HepG2 (cell line): Measurements from ENCODE around the gene CARD19. TPM values are rescaled to one million over a fixed set of nuclear protein-coding genes. Genes with fewer than 3 reads are reported as not detected.
A peak's percentile ranks its signal among the peaks of the same experiment; 100 is the strongest.

Source experiments
- AGO2 ChIP-seq: fragments of 200-400 bp; formaldehyde crosslinking; optimal IDR thresholded peaks from 2 replicates; pipeline ENCODE3; 2017; ENCODE audit warnings: mild to moderate bottlenecking, low read depth, low read length, moderate library complexity
- BCL3 ChIP-seq: sonication (generic); formaldehyde crosslinking; IDR thresholded peaks from 2 replicates; pipeline ENCODE4 v1.5.1; 2020; ENCODE audit warnings: mild to moderate bottlenecking, missing genetic modification reagents, moderate library complexity
- DRAP1 ChIP-seq: IDR thresholded peaks from 2 replicates; pipeline ENCODE4 v1.6.1; 2016; ENCODE audit warnings: missing genetic modification reagents, missing compliant biosample characterization
- KDM6A ChIP-seq: IDR thresholded peaks from 2 replicates; pipeline ENCODE4 v1.6.1; 2016; ENCODE audit warnings: low read depth
- KLF13 ChIP-seq: sonication (generic); formaldehyde crosslinking; IDR thresholded peaks from 2 replicates; pipeline ENCODE4 v1.4.0; 2020; ENCODE audit warnings: mild to moderate bottlenecking, missing genetic modification reagents
- PCBP2 ChIP-seq: fragments of 200-400 bp; formaldehyde crosslinking; optimal IDR thresholded peaks from 2 replicates; pipeline ENCODE3; 2018; ENCODE audit warnings: low read length, low read depth; ENCODE audit not compliant: poor library complexity, severe bottlenecking
- SNAPC5 ChIP-seq: sonication (generic); formaldehyde crosslinking; IDR thresholded peaks from 2 replicates; pipeline ENCODE4 v1.8.1; 2023; ENCODE audit warnings: mild to moderate bottlenecking, missing genetic modification reagents, borderline replicate concordance
- SYNCRIP ChIP-seq: fragments of 200-400 bp; formaldehyde crosslinking; IDR thresholded peaks from 2 replicates; pipeline ENCODE4 v1.6.1; 2018; ENCODE audit warnings: mild to moderate bottlenecking, low read depth, low read length; ENCODE audit not compliant: insufficient read depth
- TARDBP ChIP-seq: sonication (generic); formaldehyde crosslinking; IDR thresholded peaks from 2 replicates; pipeline ENCODE4 v1.8.0; 2022; ENCODE audit warnings: mild to moderate bottlenecking, missing genetic modification reagents
- TBX2 ChIP-seq: sonication (generic); formaldehyde crosslinking; IDR thresholded peaks from 2 replicates; pipeline ENCODE4 v1.5.0; 2020; ENCODE audit warnings: missing genetic modification reagents, mild to moderate bottlenecking, borderline replicate concordance
- ZBTB38 ChIP-seq: sonication (generic); formaldehyde crosslinking; IDR thresholded peaks from 2 replicates; pipeline ENCODE4 v1.5.1; 2020; ENCODE audit warnings: mild to moderate bottlenecking, missing genetic modification reagents
- ZBTB42 ChIP-seq: sonication (generic); formaldehyde crosslinking; IDR thresholded peaks from 2 replicates; pipeline ENCODE4 v1.5.0; 2020; ENCODE audit warnings: mild to moderate bottlenecking, missing genetic modification reagents
- ZBTB7A ChIP-seq: sonication (generic); formaldehyde crosslinking; IDR thresholded peaks from 2 replicates; pipeline ENCODE4 v1.8.0; 2022; ENCODE audit warnings: mild to moderate bottlenecking, missing genetic modification reagents
- ZFP37 ChIP-seq: sonication (generic); formaldehyde crosslinking; IDR thresholded peaks from 2 replicates; pipeline ENCODE4 v1.4.0; 2020; ENCODE audit warnings: missing genetic modification reagents, borderline replicate concordance
- ZNF432 ChIP-seq: sonication (generic); formaldehyde crosslinking; IDR thresholded peaks from 2 replicates; pipeline ENCODE4 v1.5.0; 2020; ENCODE audit warnings: missing genetic modification reagents, mild to moderate bottlenecking, borderline replicate concordance
- ZNF615 ChIP-seq: sonication (generic); formaldehyde crosslinking; IDR thresholded peaks from 2 replicates; pipeline ENCODE4 v1.5.0; 2020; ENCODE audit warnings: mild to moderate bottlenecking, missing genetic modification reagents, borderline replicate concordance
- ZNF790 ChIP-seq: sonication (generic); formaldehyde crosslinking; IDR thresholded peaks from 2 replicates; pipeline ENCODE4 v1.8.0; 2022; ENCODE audit warnings: missing genetic modification reagents, mild to moderate bottlenecking, borderline replicate concordance
- ZSCAN30 ChIP-seq: sonication (generic); formaldehyde crosslinking; IDR thresholded peaks from 2 replicates; pipeline ENCODE4 v1.5.0; 2020; ENCODE audit warnings: mild to moderate bottlenecking, missing genetic modification reagents
- ZSCAN9 ChIP-seq: IDR thresholded peaks from 2 replicates; pipeline ENCODE4 v1.6.1; 2016; ENCODE audit warnings: borderline replicate concordance
- polyA plus RNA-seq, 8 experiments: library from polyadenylated mRNA; depleted of rRNA in 3 of 8; stranded (reverse) in 7 of 8; unstranded in 1 of 8; fragments of >200 nt; fragmentation: Illumina TruSeq in 4 of 8; extraction: Trizol in 4 of 8; gene quantifications; 2 replicates each; pipeline versions ENCODE4 v1.2.1 to v1.2.3, GENCODE V29; 2011 to 2016; ENCODE audit warnings: low read depth in 4 of 8, missing spikeins in 1 of 8, mixed read lengths in 1 of 8; ENCODE audit not compliant: insufficient read depth in 1 of 8
- total RNA-seq, 5 experiments: library from RNA; depleted of rRNA; stranded (reverse); fragments of >200 nt; fragmentation: Illumina TruSeq; extraction: Trizol; gene quantifications; 2 replicates each; pipeline ENCODE4 v1.2.3, GENCODE V29; 2016; ENCODE audit warnings: low read depth in 1 of 5
- TF ChIP-seq, protein P1 (sequence below): sonication (generic); formaldehyde crosslinking; IDR thresholded peaks from 2 replicates; pipeline ENCODE4 v1.5.0; 2020; ENCODE audit warnings: mild to moderate bottlenecking, missing genetic modification reagents
- TF ChIP-seq, protein P2 (sequence below): sonication (generic); formaldehyde crosslinking; IDR thresholded peaks from 2 replicates; pipeline ENCODE4 v1.8.0; 2022; ENCODE audit warnings: missing genetic modification reagents, mild to moderate bottlenecking, inconsistent platforms, borderline replicate concordance

CARD19 gene
- total and polyA plus RNA-seq, 2 of the 13 experiments (the other 11 are each of a cell fraction or from before 2014, with no cell fraction given): 18.4 to 47.2 TPM

GRCh38 chr9:93112116-93112863, 16.3 kb downstream of the CARD19 start (continued):
- TF ChIP-seq, protein P1, sequence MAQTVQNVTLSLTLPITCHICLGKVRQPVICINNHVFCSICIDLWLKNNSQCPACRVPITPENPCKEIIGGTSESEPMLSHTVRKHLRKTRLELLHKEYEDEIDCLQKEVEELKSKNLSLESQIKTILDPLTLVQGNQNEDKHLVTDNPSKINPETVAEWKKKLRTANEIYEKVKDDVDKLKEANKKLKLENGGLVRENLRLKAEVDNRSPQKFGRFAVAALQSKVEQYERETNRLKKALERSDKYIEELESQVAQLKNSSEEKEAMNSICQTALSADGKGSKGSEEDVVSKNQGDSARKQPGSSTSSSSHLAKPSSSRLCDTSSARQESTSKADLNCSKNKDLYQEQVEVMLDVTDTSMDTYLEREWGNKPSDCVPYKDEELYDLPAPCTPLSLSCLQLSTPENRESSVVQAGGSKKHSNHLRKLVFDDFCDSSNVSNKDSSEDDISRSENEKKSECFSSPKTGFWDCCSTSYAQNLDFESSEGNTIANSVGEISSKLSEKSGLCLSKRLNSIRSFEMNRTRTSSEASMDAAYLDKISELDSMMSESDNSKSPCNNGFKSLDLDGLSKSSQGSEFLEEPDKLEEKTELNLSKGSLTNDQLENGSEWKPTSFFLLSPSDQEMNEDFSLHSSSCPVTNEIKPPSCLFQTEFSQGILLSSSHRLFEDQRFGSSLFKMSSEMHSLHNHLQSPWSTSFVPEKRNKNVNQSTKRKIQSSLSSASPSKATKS: no peak
- TF ChIP-seq KDM6A (CRISPR knock-in tag) (peak; percentile 67), ZFP37 (CRISPR knock-in tag) (peak; percentile 26; the same call in 1 of the 2 replicates), ZNF790 (CRISPR knock-in tag) (no peak), ZBTB42 (CRISPR knock-in tag) (no peak), ZNF432 (no peak), ZBTB38 (CRISPR knock-in tag) (peak; percentile 86), ZSCAN9 (CRISPR knock-in tag) (peak; percentile 83), DRAP1 (CRISPR knock-in tag) (peak; percentile 63), ZNF615 (no peak), SYNCRIP (no peak), TARDBP (peak; percentile 91), ZSCAN30 (CRISPR knock-in tag) (no peak), ZBTB7A (CRISPR knock-in tag) (peak; percentile 80; the same call in 1 of the 2 replicates), AGO2 (no peak), PCBP2 (no peak), BCL3 (CRISPR knock-in tag) (no peak; the same call in 1 of the 2 replicates), SNAPC5 (CRISPR knock-in tag) (0 out of 2 replicates have a peak, but pooled peaks have one; percentile 38), TBX2 (peak; percentile 93), KLF13 (CRISPR knock-in tag) (0 out of 2 replicates have a peak, but pooled peaks have one; percentile 31)
- TF ChIP-seq, protein P2, sequence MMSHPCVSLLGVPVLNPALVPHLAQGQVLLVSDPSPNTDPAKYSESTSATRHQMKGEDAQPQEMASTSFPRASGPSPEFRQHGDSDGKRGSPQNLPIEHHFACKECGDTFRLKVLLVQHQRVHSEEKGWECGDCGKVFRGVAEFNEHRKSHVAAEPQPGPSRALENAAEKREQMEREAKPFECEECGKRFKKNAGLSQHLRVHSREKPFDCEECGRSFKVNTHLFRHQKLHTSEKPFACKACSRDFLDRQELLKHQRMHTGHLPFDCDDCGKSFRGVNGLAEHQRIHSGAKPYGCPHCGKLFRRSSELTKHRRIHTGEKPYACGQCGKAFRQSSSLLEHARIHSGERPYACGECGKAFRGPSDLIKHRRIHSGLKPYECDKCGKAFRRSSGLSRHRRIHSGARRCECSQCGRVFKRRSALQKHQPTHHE (CRISPR knock-in tag): no peak
